H1 (cell line): ENCODE data around the gene PCDHGB1. TPM values are rescaled to one million over a fixed set of nuclear protein-coding genes. Genes with fewer than 3 reads are reported as not detected.
"Not testable (repeated sequence)": the region's sequence is repeated elsewhere in the genome, so short reads cannot be mapped to it uniquely, and the experiment has no call there.

Source experiments
- CTCF ChIA-PET: fragments of 300-600 bp; sonication (Branson Sonifier 250); formaldehyde crosslinking; loops from one replicate; lab custom pipeline; 2021; ENCODE audit not compliant: partially characterized antibody; lab: Charles Lee
- POLR2A ChIA-PET: fragments of 300-600 bp; sonication (Branson Sonifier 250); formaldehyde crosslinking; loops from one replicate; lab custom pipeline; 2021; ENCODE audit warnings: inconsistent platforms; ENCODE audit not compliant: partially characterized antibody; lab: Charles Lee
- DNase-seq, 2 experiments: peaks; one replicate each; pipeline versions ENCODE4 v3.0.0 to v3.0.0-alpha.2; 2010 to 2022; ENCODE audit warnings: low spot score in 2 of 2, low read depth in 1 of 2, mixed read lengths in 1 of 2
- FAIRE-seq: peaks from 2 replicates; lab custom pipeline; 2011; peaks lifted over from hg19 to GRCh38; lab: Jason Lieb, UNC
- H2AFZ ChIP-seq: 2 replicates; pipeline ENCODE4 v1.8.1; 2012; ENCODE audit warnings: low read length, inconsistent platforms
- H2AK5ac ChIP-seq: 2 replicates; pipeline ENCODE4 v1.6.1; 2013; ENCODE audit warnings: low read depth, low read length
- H2BK120ac ChIP-seq: replicated peaks from 2 replicates; pipeline ENCODE3; 2013; ENCODE audit warnings: low read depth, low read length, inconsistent platforms
- H2BK12ac ChIP-seq: 2 replicates; pipeline ENCODE4 v1.6.1; 2013; ENCODE audit warnings: low read depth, low read length
- H2BK15ac ChIP-seq: 2 replicates; pipeline ENCODE4 v1.6.1; 2013; ENCODE audit warnings: low read length
- H2BK20ac ChIP-seq: 2 replicates; pipeline ENCODE4 v1.6.1; 2013; ENCODE audit warnings: low read length
- H2BK5ac ChIP-seq: 2 replicates; pipeline ENCODE4 v1.6.1; 2013; ENCODE audit warnings: low read depth, low read length
- H3K14ac ChIP-seq: 2 replicates; pipeline ENCODE4 v1.6.1; 2013; ENCODE audit warnings: inconsistent platforms; ENCODE audit not compliant: insufficient read length
- H3K18ac ChIP-seq: 2 replicates; pipeline ENCODE4 v1.6.1; 2013; ENCODE audit warnings: low read length; ENCODE audit errors: extremely low read depth
- H3K23ac ChIP-seq: 2 replicates; pipeline ENCODE4 v1.6.1; 2013; ENCODE audit warnings: inconsistent platforms; ENCODE audit not compliant: insufficient read length
- H3K23me2 ChIP-seq: 2 replicates; pipeline ENCODE4 v1.6.1; 2013; ENCODE audit warnings: low read depth, low read length
- H3K27ac ChIP-seq: 2 replicates; pipeline ENCODE4 v1.6.1; 2011; ENCODE audit warnings: low read depth, low read length, inconsistent platforms
- H3K27me3 ChIP-seq, 4 experiments: replicated peaks in 1 of 4; 1 replicate in 1 of 4; 2 replicates in 3 of 4; pipeline versions ENCODE4 v1.6.1 to v1.8.1; 2011 to 2013; ENCODE audit warnings: low read length in 3 of 4, mild to moderate bottlenecking in 3 of 4, inconsistent platforms in 2 of 4, mixed read lengths in 2 of 4, moderate library complexity in 1 of 4; ENCODE audit not compliant: control insufficient read depth in 3 of 4, insufficient read depth in 3 of 4; ENCODE audit errors: extremely low read depth in 1 of 4
- H3K36me3 ChIP-seq, 4 experiments: 2 replicates each; pipeline versions ENCODE4 v1.6.1 to v1.8.1; 2011 to 2013; ENCODE audit warnings: mild to moderate bottlenecking in 4 of 4, low read length in 3 of 4, moderate library complexity in 2 of 4, control low read depth in 1 of 4, inconsistent platforms in 1 of 4; ENCODE audit not compliant: insufficient read depth in 4 of 4, control insufficient read depth in 2 of 4
- H3K4ac ChIP-seq: replicated peaks from 2 replicates; pipeline ENCODE3; 2013; ENCODE audit warnings: low read length, low read depth, mixed read lengths, inconsistent platforms; ENCODE audit not compliant: insufficient read length
- H3K4me1 ChIP-seq, 4 experiments: replicated peaks in 1 of 4; 1 replicate in 1 of 4; 2 replicates in 3 of 4; pipeline versions ENCODE4 v1.6.1 to v1.8.1; 2011 to 2013; ENCODE audit warnings: low read length in 3 of 4, inconsistent platforms in 2 of 4, mixed read lengths in 1 of 4; ENCODE audit not compliant: insufficient read depth in 4 of 4, control insufficient read depth in 3 of 4
- H3K4me2 ChIP-seq, 2 experiments: 2 replicates each; pipeline versions ENCODE4 v1.6.1 to v1.8.1; 2011 to 2013; ENCODE audit warnings: low read depth in 2 of 2, low read length in 2 of 2, control low read depth in 1 of 2, inconsistent platforms in 1 of 2, mild to moderate bottlenecking in 1 of 2; ENCODE audit not compliant: insufficient read depth in 1 of 2
- H3K4me3 ChIP-seq, 4 experiments: fragments of 200-600, 300-600 bp in 1 of 4; sonication (generic), shearing (Covaris generic), sonication (Bioruptor Twin) in 1 of 4; 2 replicates each; pipeline versions ENCODE4 v1.5.1 to v1.8.1; 2011 to 2016; ENCODE audit warnings: low read length in 4 of 4, low read depth in 3 of 4, control low read depth in 2 of 4, inconsistent platforms in 2 of 4, mild to moderate bottlenecking in 2 of 4, mixed read lengths in 1 of 4, moderate library complexity in 1 of 4; ENCODE audit not compliant: insufficient read depth in 2 of 4; ENCODE audit errors: extremely low read depth in 1 of 4
- H3K56ac ChIP-seq: replicated peaks from 2 replicates; pipeline ENCODE3; 2013; ENCODE audit warnings: low read depth, mild to moderate bottlenecking, mixed read lengths, low read length, inconsistent platforms; ENCODE audit not compliant: insufficient read length
- H3K79me1 ChIP-seq: 2 replicates; pipeline ENCODE4 v1.6.1; 2013; ENCODE audit warnings: low read depth, low read length, control low read depth
- H3K79me2 ChIP-seq, 2 experiments: 2 replicates each; pipeline versions ENCODE4 v1.6.1 to v1.8.1; 2012 to 2013; ENCODE audit warnings: low read length in 2 of 2, mild to moderate bottlenecking in 2 of 2, inconsistent platforms in 1 of 2; ENCODE audit not compliant: insufficient read depth in 2 of 2, control insufficient read depth in 1 of 2
- H3K9ac ChIP-seq, 4 experiments: replicated peaks in 1 of 4; 1 replicate in 1 of 4; 2 replicates in 3 of 4; pipeline versions ENCODE4 v1.6.1 to v1.8.1; 2011 to 2013; ENCODE audit warnings: low read depth in 3 of 4, low read length in 3 of 4, control low read depth in 2 of 4, mild to moderate bottlenecking in 2 of 4, moderate library complexity in 2 of 4, inconsistent platforms in 1 of 4; ENCODE audit errors: extremely low read depth in 1 of 4
- H3K9me3 ChIP-seq, 2 experiments: 2 replicates each; pipeline versions ENCODE4 v1.6.1 to v1.8.1; 2012 to 2013; ENCODE audit warnings: mild to moderate bottlenecking in 2 of 2, moderate library complexity in 2 of 2, control low read depth in 1 of 2, inconsistent platforms in 1 of 2, low read depth in 1 of 2, low read length in 1 of 2, mixed read lengths in 1 of 2; ENCODE audit not compliant: insufficient read depth in 2 of 2
- H4K20me1 ChIP-seq, 2 experiments: replicated peaks in 1 of 2; 2 replicates each; pipeline versions ENCODE3 to v1.8.1; 2011 to 2013; ENCODE audit warnings: inconsistent platforms in 2 of 2, low read length in 2 of 2, mild to moderate bottlenecking in 1 of 2; ENCODE audit not compliant: insufficient read depth in 2 of 2, control insufficient read depth in 1 of 2
- H4K5ac ChIP-seq: 2 replicates; pipeline ENCODE4 v1.6.1; 2013; ENCODE audit warnings: low read length, low read depth, mixed read lengths, inconsistent platforms; ENCODE audit not compliant: insufficient read length
- H4K8ac ChIP-seq: 2 replicates; pipeline ENCODE4 v1.8.0; 2013; ENCODE audit warnings: mild to moderate bottlenecking, moderate library complexity, low read length, inconsistent platforms; ENCODE audit not compliant: insufficient read depth; ENCODE audit errors: extremely low read depth
- H4K91ac ChIP-seq: replicated peaks from 2 replicates; pipeline ENCODE3; 2013; ENCODE audit warnings: low read length, mixed read lengths, inconsistent platforms; ENCODE audit not compliant: insufficient read length
- whole genome bisulfite sequencing, 2 experiments: shearing (Covaris generic) in 1 of 2; methylation state at CpG; one replicate each; pipeline versions ENCODE4 v1.1.6 to v1.1.7; 2013 to 2015; ENCODE audit warnings: low lambda C conversion rate in 2 of 2, mixed read lengths in 2 of 2, inconsistent platforms in 1 of 2, low coverage in 1 of 2, missing lambda C conversion rate in 1 of 2; ENCODE audit not compliant: insufficient replicate concordance in 2 of 2, insufficient coverage in 1 of 2, insufficient read length in 1 of 2; ENCODE audit errors: extremely low coverage in 1 of 2, missing lambda C conversion rate in 1 of 2; 5-methylcytosine and 5-hydroxymethylcytosine counted together
- polyA plus RNA-seq, 7 experiments: library from polyadenylated mRNA; depleted of rRNA in 3 of 7; stranded (reverse) in 5 of 7; unstranded in 2 of 7; fragments of >200 nt in 5 of 7; fragments of 200-250 nt in 2 of 7; gene quantifications; 1 replicate in 5 of 7; 2 replicates in 1 of 7; 4 replicates in 1 of 7; pipeline versions ENCODE4 v1.2.1 to v1.2.3, GENCODE V29; 2011 to 2013; ENCODE audit warnings: missing spikeins in 2 of 7, mixed read lengths in 2 of 7
- total RNA-seq: library from RNA; stranded (reverse); fragmentation: NEBNext Ultra II Directional; extraction: Animal tissue kit (Norgen Biotek cat#: 25700); gene quantifications from 2 replicates; pipeline ENCODE4 v1.2.1, GENCODE V29; 2021

PCDHGB1 gene
- total and polyA plus RNA-seq, 2 of the 8 experiments (the other 6 are each of a cell fraction or from before 2014, with no cell fraction given): 1.3 to 2.8 TPM

GRCh38 chr5:141340781-141341354 is 9.0 kb upstream of the PCDHGB1 start:
- H3K36me3 ChIP-seq, DNase-seq, FAIRE-seq, H3K9ac ChIP-seq, H2BK12ac ChIP-seq, H3K4me3 ChIP-seq, H3K18ac ChIP-seq, H3K27me3 ChIP-seq, H3K4me2 ChIP-seq, H2BK20ac ChIP-seq, H3K56ac ChIP-seq, H3K23ac ChIP-seq, H3K14ac ChIP-seq, H4K5ac ChIP-seq, H4K91ac ChIP-seq, H2BK15ac ChIP-seq, H2BK5ac ChIP-seq, H4K20me1 ChIP-seq, H2BK120ac ChIP-seq, H3K23me2 ChIP-seq, H2AFZ ChIP-seq, H3K79me1 ChIP-seq, H2AK5ac ChIP-seq, H3K4me1 ChIP-seq, POLR2A ChIA-PET, H4K8ac ChIP-seq, H3K79me2 ChIP-seq, H3K27ac ChIP-seq, H3K4ac ChIP-seq: not testable (repeated sequence)
- peaks cover 33 to 43% of the 10 kb centered on the region in 2 experiments; a peak in 3 of 4 replicates for H3K9me3 ChIP-seq
- 95% methylated on average over 32 of the region's 45 CpGs; no CpG with 5 or more reads in 1 of the 2 experiments for WGBS, 2 experiments
- CTCF ChIA-PET: interaction anchor here (0.6 to 4.8 kb wide), 3 partner anchors 21 to 117 kb away, joined by 3 to 22 read pairs (median 21); partner anchors contain the start of genes PCDHB15 and TAF7
